Measurements from ENCODE around the gene CCDC149.

DNA sequence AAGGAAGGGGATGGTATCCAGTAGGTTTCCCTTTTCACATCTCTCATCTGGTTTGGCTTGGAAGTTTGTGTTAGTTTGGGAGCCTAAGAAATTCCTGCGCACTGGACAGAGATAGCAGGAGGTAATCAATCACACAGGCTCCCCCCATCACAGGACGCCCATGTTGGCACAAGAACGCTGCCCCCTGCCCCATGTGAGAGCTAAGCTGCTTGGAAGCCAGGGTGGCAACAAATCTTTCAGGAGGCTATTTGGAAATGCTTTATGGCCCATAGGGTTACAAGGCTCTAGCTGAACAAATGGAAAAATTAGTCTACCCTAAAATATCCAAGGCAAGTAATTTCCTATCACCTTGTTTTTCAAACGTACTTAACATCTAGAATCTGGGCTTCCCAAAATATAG is 63.5 kb downstream of the CCDC149 start:
- TF ChIP-seq, protein P1, sequence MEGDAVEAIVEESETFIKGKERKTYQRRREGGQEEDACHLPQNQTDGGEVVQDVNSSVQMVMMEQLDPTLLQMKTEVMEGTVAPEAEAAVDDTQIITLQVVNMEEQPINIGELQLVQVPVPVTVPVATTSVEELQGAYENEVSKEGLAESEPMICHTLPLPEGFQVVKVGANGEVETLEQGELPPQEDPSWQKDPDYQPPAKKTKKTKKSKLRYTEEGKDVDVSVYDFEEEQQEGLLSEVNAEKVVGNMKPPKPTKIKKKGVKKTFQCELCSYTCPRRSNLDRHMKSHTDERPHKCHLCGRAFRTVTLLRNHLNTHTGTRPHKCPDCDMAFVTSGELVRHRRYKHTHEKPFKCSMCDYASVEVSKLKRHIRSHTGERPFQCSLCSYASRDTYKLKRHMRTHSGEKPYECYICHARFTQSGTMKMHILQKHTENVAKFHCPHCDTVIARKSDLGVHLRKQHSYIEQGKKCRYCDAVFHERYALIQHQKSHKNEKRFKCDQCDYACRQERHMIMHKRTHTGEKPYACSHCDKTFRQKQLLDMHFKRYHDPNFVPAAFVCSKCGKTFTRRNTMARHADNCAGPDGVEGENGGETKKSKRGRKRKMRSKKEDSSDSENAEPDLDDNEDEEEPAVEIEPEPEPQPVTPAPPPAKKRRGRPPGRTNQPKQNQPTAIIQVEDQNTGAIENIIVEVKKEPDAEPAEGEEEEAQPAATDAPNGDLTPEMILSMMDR (IDR thresholded peaks at IDR 0.05; ENCODE audit: borderline replicate concordance, extremely low read depth, low read length, poor library complexity, severe bottlenecking): no peak
- TF ChIP-seq EZH2 (IDR thresholded peaks at IDR 0.05; ENCODE audit: borderline replicate concordance, low read depth, low read length, severe bottlenecking): no peak

All from DND-41 (cell line).